Measurements from ENCODE around the gene CACNA1H. TPM values are rescaled to one million over a fixed set of nuclear protein-coding genes. Genes with fewer than 3 reads are reported as not detected.

Gene CACNA1H
- total and polyA plus RNA-seq, 2 of the 8 experiments (the other 6 are each of a cell fraction or from before 2014, with no cell fraction given) = 14.0 to 28.7 TPM

- Histone ChIP-seq H3K4me3 (ENCODE audit: extremely low read depth in 1 of 4, insufficient read depth in 2 of 4, low read depth in 3 of 4, low read length in 4 of 4) (peak overlapping the region; percentile 40 to 65 (median 47)), H3K4me1 (replicated peaks in 1 of 4; ENCODE audit: control insufficient read depth in 3 of 4, insufficient read depth in 4 of 4, low read length in 3 of 4) (peaks cover 0 to 18% (median 11%) of the 10 kb centered on the region in 4 experiments; a peak in 5 of 7 replicates), H2BK20ac (ENCODE audit: low read length) (no peak overlapping the region), H3K23ac (ENCODE audit: insufficient read length) (no peak overlapping the region), H3K27me3 (replicated peaks in 1 of 4; ENCODE audit: control insufficient read depth in 3 of 4, extremely low read depth in 1 of 4, insufficient read depth in 3 of 4, low read length in 3 of 4) (peaks cover 0 to 4% (median 0%) of the 10 kb centered on the region in 4 experiments; a peak in 1 of 7 replicates), H3K79me1 (ENCODE audit: low read depth, low read length) (peaks cover 5% of the 10 kb centered on the region), H3K18ac (ENCODE audit: extremely low read depth, low read length) (no peak overlapping the region), H3K23me2 (ENCODE audit: low read depth, low read length) (peaks cover 3% of the 10 kb centered on the region; the same call in 1 of the 2 replicates), H3K14ac (ENCODE audit: insufficient read length) (no peak overlapping the region), H2BK15ac (ENCODE audit: low read length) (no peak overlapping the region), H2BK12ac (ENCODE audit: low read depth, low read length) (no peak overlapping the region), H2AK5ac (ENCODE audit: low read depth, low read length) (no peak overlapping the region), H4K20me1 (replicated peaks in 1 of 2; ENCODE audit: control insufficient read depth in 1 of 2, insufficient read depth in 2 of 2, low read length in 2 of 2) (peaks cover 8 to 22% of the 10 kb centered on the region in 2 experiments), H3K27ac (ENCODE audit: low read depth, low read length) (no peak overlapping the region), H3K56ac (replicated peaks; ENCODE audit: insufficient read length, low read depth, low read length) (no peak overlapping the region), H3K36me3 (ENCODE audit: control insufficient read depth in 2 of 4, insufficient read depth in 4 of 4, low read length in 3 of 4) (no peaks in the 10 kb centered on the region), H2AFZ (ENCODE audit: low read length) (no peak overlapping the region), H4K5ac (ENCODE audit: insufficient read length, low read depth, low read length) (no peak overlapping the region), H3K4me2 (ENCODE audit: insufficient read depth in 1 of 2, low read depth in 2 of 2, low read length in 2 of 2) (peak overlapping the region; percentile 46 to 71; a peak in 3 of 4 replicates), H3K4ac (replicated peaks; ENCODE audit: insufficient read length, low read depth, low read length) (no peak overlapping the region), H3K9me3 (ENCODE audit: insufficient read depth in 2 of 2, low read depth in 1 of 2, low read length in 1 of 2) (no peaks in the 10 kb centered on the region), H3K79me2 (ENCODE audit: control insufficient read depth in 1 of 2, insufficient read depth in 2 of 2, low read length in 2 of 2) (peaks cover 0 to 26% of the 10 kb centered on the region in 2 experiments; a peak in 1 of 4 replicates), H3K9ac (replicated peaks in 1 of 4; ENCODE audit: extremely low read depth in 1 of 4, low read depth in 3 of 4, low read length in 3 of 4) (peak overlapping the region in 1 of 4 experiments; percentile 51; a peak in 1 of 7 replicates), H4K91ac (replicated peaks; ENCODE audit: insufficient read length, low read length) (no peak overlapping the region), H2BK120ac (replicated peaks; ENCODE audit: low read depth, low read length) (no peak overlapping the region), H4K8ac (ENCODE audit: extremely low read depth, insufficient read depth, low read length) (no peak overlapping the region; the same call in 1 of the 2 replicates), H2BK5ac (ENCODE audit: low read depth, low read length) (no peak overlapping the region)
- ChIA-PET POLR2A (ENCODE audit: partially characterized antibody) (interaction anchor here (0.8 kb wide), 1 partner anchor 21 kb away, joined by 3 read pairs; no protein-coding TSS in a partner anchor), CTCF (ENCODE audit: partially characterized antibody) (interaction anchor here (1.0 kb wide), 1 partner anchor 8 kb away, joined by 3 read pairs; no protein-coding TSS in a partner anchor)
- peak; percentile 58 for TF ChIP-seq MAX (IDR thresholded peaks at IDR 0.05)
- TF ChIP-seq BCL11A (IDR thresholded peaks at IDR 0.05; ENCODE audit: low read depth in 2 of 2, low read length in 2 of 2) = no peak
- DNase-seq (ENCODE audit: low read depth in 1 of 2, low spot score in 2 of 2) (no peak), FAIRE-seq (no peak)
- 1% methylated on average over 17 of the region's 94 CpGs; no CpG with 5 or more reads in 1 of the 2 experiments for WGBS, 2 experiments (ENCODE audit: extremely low coverage in 1 of 2, insufficient coverage in 1 of 2, insufficient read length in 1 of 2, insufficient replicate concordance in 2 of 2, low coverage in 1 of 2, low lambda C conversion rate in 2 of 2, missing lambda C conversion rate in 1 of 2)
Observed at GRCh38 chr16:1153480-1154160, 714 bp downstream of the CACNA1H start.
